Activated CD4-positive, alpha-beta memory T cell treated with anti-CD3 and anti-CD28 coated beads for 36 hours (primary cell): ENCODE data around the gene ATP2B2. TPM values are rescaled to one million over a fixed set of nuclear protein-coding genes. Genes with fewer than 3 reads are reported as not detected.

ENCODE experiments used
- CTCF ChIA-PET: fragments of 350-600 bp; sonication (Branson Sonifier 250); formaldehyde crosslinking; loops from one replicate; lab custom pipeline; 2021; ENCODE audit warnings: antibody characterized with exemption, inconsistent platforms; lab: Charles Lee
- POLR2A ChIA-PET: fragments of 350-600 bp; sonication (Branson Sonifier 250); formaldehyde crosslinking; loops from one replicate; lab custom pipeline; 2021; ENCODE audit warnings: antibody characterized with exemption; lab: Charles Lee
- DNase-seq: peaks from one replicate; pipeline ENCODE4 v3.0.0-alpha.2; 2020
- H3K27ac Mint-ChIP-seq: one replicate; pipeline ENCODE4 v1.8.0; 2021; ENCODE audit warnings: mixed read lengths
- H3K27me3 Mint-ChIP-seq: one replicate; pipeline ENCODE4 v1.8.0; 2021; ENCODE audit warnings: mixed read lengths
- H3K36me3 Mint-ChIP-seq: one replicate; pipeline ENCODE4 v1.8.0; 2021; ENCODE audit warnings: mixed read lengths
- H3K4me1 Mint-ChIP-seq: one replicate; pipeline ENCODE4 v1.8.0; 2021; ENCODE audit warnings: low read depth, mixed read lengths
- H3K4me3 Mint-ChIP-seq: one replicate; pipeline ENCODE4 v1.8.0; 2021; ENCODE audit warnings: mild to moderate bottlenecking, mixed read lengths
- H3K9me3 Mint-ChIP-seq: one replicate; pipeline ENCODE4 v1.8.0; 2021; ENCODE audit warnings: mixed read lengths
- intact Hi-C: fragments of 100-400 bp; cut with micrococcal nuclease; formaldehyde crosslinking; loops from one replicate; pipeline ENCODE4 v1.15.1; 2023
- total RNA-seq, 2 experiments: library from RNA; stranded (reverse); gene quantifications; one replicate each; pipeline ENCODE4 v1.2.3, GENCODE V29; 2021

ATP2B2 gene
- total RNA-seq, 2 experiments from 2014 or later = 0.05 TPM; not detected in 1

GRCh38 chr3:10483686-10484345 is 21.6 kb downstream of the ATP2B2 start:
- no peaks in the 10 kb centered on the region for H3K4me1 Mint-ChIP-seq
- CTCF ChIA-PET = no interaction called here
- H3K36me3 Mint-ChIP-seq = no peaks in the 10 kb centered on the region
- H3K27me3 Mint-ChIP-seq = no peaks in the 10 kb centered on the region
- intact Hi-C loops = no loop called here
- H3K27ac Mint-ChIP-seq = no peak overlapping the region
- no peak for DNase-seq
- POLR2A ChIA-PET = no interaction called here
- no peak overlapping the region for H3K4me3 Mint-ChIP-seq
- H3K9me3 Mint-ChIP-seq = peaks cover under 1% of the 10 kb centered on the region

GRCh38 chr3:10483364-10483675 is 22.1 kb downstream of the ATP2B2 start:
- peaks cover 6% of the 10 kb centered on the region for H3K9me3 Mint-ChIP-seq
- CTCF ChIA-PET = no interaction called here

GRCh38 chr3:10482631-10483363 is 22.6 kb downstream of the ATP2B2 start:
- Mint-ChIP-seq H3K27ac (no peak overlapping the region), H3K4me1 (no peaks in the 10 kb centered on the region), H3K9me3 (peaks cover 7% of the 10 kb centered on the region), H3K27me3 (no peaks in the 10 kb centered on the region), H3K4me3 (no peak overlapping the region), H3K36me3 (no peaks in the 10 kb centered on the region)
- ChIA-PET POLR2A (no interaction called here), CTCF (no interaction called here)
- no peak for DNase-seq
- intact Hi-C loops = no loop called here

More at GRCh38 chr3:10483364-10483675, 22.1 kb downstream of the ATP2B2 start:
- POLR2A ChIA-PET = no interaction called here
- Mint-ChIP-seq H3K27me3 (no peaks in the 10 kb centered on the region), H3K4me1 (no peaks in the 10 kb centered on the region), H3K36me3 (no peaks in the 10 kb centered on the region), H3K4me3 (no peak overlapping the region), H3K27ac (no peak overlapping the region)
- no peak for DNase-seq
- intact Hi-C loops = no loop called here

- DNase-seq = no peak
- Mint-ChIP-seq H3K4me1 (no peaks in the 10 kb centered on the region), H3K36me3 (no peaks in the 10 kb centered on the region), H3K27ac (no peak overlapping the region), H3K4me3 (no peak overlapping the region), H3K9me3 (peaks cover 7% of the 10 kb centered on the region), H3K27me3 (no peaks in the 10 kb centered on the region)
- POLR2A ChIA-PET = no interaction called here
- CTCF ChIA-PET = no interaction called here
- intact Hi-C loops = no loop called here
Measured at GRCh38 chr3:10480871-10481378, 24.5 kb downstream of the ATP2B2 start.

GRCh38 chr3:10479311-10479710 is 26.1 kb downstream of the ATP2B2 start:
- intact Hi-C loops = no loop called here
- H3K27ac Mint-ChIP-seq = no peak overlapping the region

DNA sequence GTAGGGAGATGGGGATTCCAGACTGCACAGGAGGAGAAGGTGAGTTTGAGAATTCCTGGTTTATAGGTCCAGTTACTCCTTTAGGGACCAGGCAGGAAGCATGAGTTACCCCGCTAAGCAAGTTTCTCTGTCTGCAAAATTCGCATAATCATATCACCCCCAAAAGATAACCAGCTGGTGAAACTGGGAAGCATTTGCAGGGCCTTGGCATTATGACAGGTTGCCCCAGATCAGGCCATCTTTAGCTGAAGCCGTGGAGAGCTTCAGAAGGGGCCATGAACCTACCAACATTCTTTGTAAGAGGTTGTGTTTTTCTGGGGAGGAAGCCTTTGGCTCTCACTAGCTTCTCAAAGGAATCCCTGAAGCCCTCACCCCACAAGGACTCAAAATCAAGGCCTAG is 29.4 kb downstream of the ATP2B2 start:
- H3K27ac Mint-ChIP-seq = no peak overlapping the region
- no peaks in the 10 kb centered on the region for H3K36me3 Mint-ChIP-seq
- ChIA-PET POLR2A (no interaction called here), CTCF (interaction anchor here (1.6 kb wide), 1 partner anchor 263 kb away, joined by 6 read pairs; no protein-coding TSS in a partner anchor)
- peaks cover 5% of the 10 kb centered on the region for H3K4me1 Mint-ChIP-seq
- intact Hi-C loops = no loop called here
- no peak for DNase-seq
- peaks cover 3% of the 10 kb centered on the region for H3K27me3 Mint-ChIP-seq
- H3K4me3 Mint-ChIP-seq = no peak overlapping the region
- peaks cover 7% of the 10 kb centered on the region for H3K9me3 Mint-ChIP-seq

More at GRCh38 chr3:10479311-10479710, 26.1 kb downstream of the ATP2B2 start:
- H3K4me3 Mint-ChIP-seq = no peak overlapping the region
- H3K9me3 Mint-ChIP-seq = peaks cover 7% of the 10 kb centered on the region
- ChIA-PET CTCF (no interaction called here), POLR2A (no interaction called here)
- no peaks in the 10 kb centered on the region for H3K4me1 Mint-ChIP-seq
- no peaks in the 10 kb centered on the region for H3K27me3 Mint-ChIP-seq
- no peak for DNase-seq
- no peaks in the 10 kb centered on the region for H3K36me3 Mint-ChIP-seq

GRCh38 chr3:10474847-10475246 is 30.5 kb downstream of the ATP2B2 start:
- H3K4me3 Mint-ChIP-seq = no peak overlapping the region
- no peaks in the 10 kb centered on the region for H3K36me3 Mint-ChIP-seq
- intact Hi-C loops = no loop called here
- H3K9me3 Mint-ChIP-seq = peaks cover 7% of the 10 kb centered on the region
- ChIA-PET CTCF (interaction anchor here (1.0 kb wide), 1 partner anchor 27 kb away, joined by 3 read pairs; no protein-coding TSS in a partner anchor), POLR2A (no interaction called here)
- peaks cover 5% of the 10 kb centered on the region for H3K4me1 Mint-ChIP-seq
- DNase-seq = no peak
- H3K27me3 Mint-ChIP-seq = peaks cover 7% of the 10 kb centered on the region
- no peak overlapping the region for H3K27ac Mint-ChIP-seq

DNA sequence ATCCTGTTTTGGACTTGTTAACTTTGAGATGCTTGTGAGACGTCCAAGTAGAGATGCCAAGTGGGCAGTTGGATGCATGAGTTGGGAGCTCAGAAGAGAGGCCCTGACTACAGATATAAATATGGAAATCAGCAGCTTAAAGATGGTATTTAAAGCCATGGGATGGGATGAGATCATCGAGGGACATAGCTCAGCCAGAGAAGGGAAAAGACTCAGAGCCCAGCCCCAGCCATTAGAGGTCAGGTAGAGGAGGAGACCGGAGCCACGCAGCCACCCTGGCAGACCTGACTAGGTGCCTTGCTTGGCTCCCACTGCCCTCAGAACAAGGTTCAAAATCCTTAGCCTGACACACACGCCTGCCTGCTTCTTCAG is 31.1 kb downstream of the ATP2B2 start:
- peaks cover 5% of the 10 kb centered on the region for H3K4me1 Mint-ChIP-seq
- POLR2A ChIA-PET = no interaction called here
- peaks cover 7% of the 10 kb centered on the region for H3K9me3 Mint-ChIP-seq
- no peaks in the 10 kb centered on the region for H3K36me3 Mint-ChIP-seq
- intact Hi-C loops = no loop called here
- CTCF ChIA-PET = interaction anchor here (0.6 to 1.0 kb wide), 2 partner anchors 27 to 309 kb away, joined by 3 read pairs; no protein-coding TSS in a partner anchor
- peaks cover 7% of the 10 kb centered on the region for H3K27me3 Mint-ChIP-seq
- no peak overlapping the region for H3K27ac Mint-ChIP-seq
- H3K4me3 Mint-ChIP-seq = no peak overlapping the region
- no peak for DNase-seq

DNA sequence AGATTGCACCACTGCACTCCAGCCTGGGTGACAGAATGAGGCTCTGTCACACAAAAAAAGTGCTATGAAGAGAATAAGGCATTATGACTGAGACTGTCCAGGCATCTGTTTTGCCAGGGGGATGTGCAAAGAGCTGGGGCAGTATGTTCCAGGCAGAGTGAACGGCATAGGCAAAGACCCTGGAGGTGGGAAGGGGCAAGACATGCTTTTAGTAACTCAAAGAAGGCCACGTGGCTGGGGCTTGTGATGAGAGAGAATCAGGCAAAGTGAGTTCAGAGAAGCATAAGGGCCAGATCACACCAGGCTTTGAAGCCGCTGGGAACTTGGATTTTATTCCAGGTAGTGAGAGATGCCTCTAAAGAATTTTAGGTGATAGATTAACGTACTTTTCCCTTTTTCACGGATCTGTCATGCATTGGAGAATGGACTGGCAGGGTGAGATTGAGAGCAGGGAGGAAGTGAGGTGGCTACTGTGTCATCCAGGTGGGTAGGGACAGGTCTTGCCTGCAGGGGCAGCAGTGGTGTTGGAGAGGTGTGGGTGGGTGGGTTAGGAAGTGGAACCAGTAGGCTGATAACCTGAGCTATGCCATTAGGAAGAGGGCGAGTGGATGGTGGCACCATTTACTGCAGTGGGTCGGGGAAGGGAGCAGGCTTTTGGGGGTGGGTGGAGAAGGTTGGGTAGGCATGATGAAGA is 31.7 kb downstream of the ATP2B2 start:
- POLR2A ChIA-PET = no interaction called here
- CTCF ChIA-PET = interaction anchor here (0.6 to 1.0 kb wide), 2 partner anchors 26 to 309 kb away, joined by 3 read pairs; no protein-coding TSS in a partner anchor
- no peaks in the 10 kb centered on the region for H3K36me3 Mint-ChIP-seq
- H3K9me3 Mint-ChIP-seq = peaks cover 6% of the 10 kb centered on the region
- no peak for DNase-seq
- peaks cover 5% of the 10 kb centered on the region for H3K4me1 Mint-ChIP-seq
- peaks cover 7% of the 10 kb centered on the region for H3K27me3 Mint-ChIP-seq
- no peak overlapping the region for H3K27ac Mint-ChIP-seq
- intact Hi-C loops = no loop called here
- H3K4me3 Mint-ChIP-seq = no peak overlapping the region

DNA sequence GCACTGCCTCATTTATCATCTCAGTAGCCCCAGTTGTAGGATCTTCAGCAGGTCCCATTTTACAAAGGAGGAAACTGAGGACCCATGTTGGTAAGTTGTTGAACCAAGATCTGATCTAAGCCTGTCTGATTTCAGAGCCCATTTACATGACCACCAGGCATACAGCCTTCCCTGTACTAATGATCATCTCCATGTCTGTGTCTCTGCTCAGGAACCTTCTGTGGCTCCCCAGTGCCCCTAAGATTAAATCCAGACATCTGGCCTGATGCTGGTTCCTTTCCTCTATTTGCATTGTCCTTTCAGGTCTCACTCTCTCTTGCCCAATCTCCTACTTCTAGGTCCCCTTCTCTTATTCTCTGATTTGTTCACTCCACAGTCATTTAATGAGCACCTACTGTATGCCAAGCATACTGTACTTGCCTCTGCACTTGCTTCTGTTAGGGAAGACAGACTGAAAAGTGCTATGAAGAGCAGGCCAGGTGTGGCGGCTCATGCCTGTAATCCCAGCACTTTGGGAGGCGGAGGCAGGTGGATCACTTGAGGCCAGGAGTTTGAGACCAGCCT is 32.4 kb downstream of the ATP2B2 start:
- no peak overlapping the region for H3K4me3 Mint-ChIP-seq
- no peak overlapping the region for H3K27ac Mint-ChIP-seq
- no peaks in the 10 kb centered on the region for H3K36me3 Mint-ChIP-seq
- intact Hi-C loops = no loop called here
- peaks cover 7% of the 10 kb centered on the region for H3K27me3 Mint-ChIP-seq
- POLR2A ChIA-PET = no interaction called here
- H3K4me1 Mint-ChIP-seq = peaks cover 5% of the 10 kb centered on the region
- DNase-seq = no peak
- no peaks in the 10 kb centered on the region for H3K9me3 Mint-ChIP-seq
- CTCF ChIA-PET = no interaction called here

DNA sequence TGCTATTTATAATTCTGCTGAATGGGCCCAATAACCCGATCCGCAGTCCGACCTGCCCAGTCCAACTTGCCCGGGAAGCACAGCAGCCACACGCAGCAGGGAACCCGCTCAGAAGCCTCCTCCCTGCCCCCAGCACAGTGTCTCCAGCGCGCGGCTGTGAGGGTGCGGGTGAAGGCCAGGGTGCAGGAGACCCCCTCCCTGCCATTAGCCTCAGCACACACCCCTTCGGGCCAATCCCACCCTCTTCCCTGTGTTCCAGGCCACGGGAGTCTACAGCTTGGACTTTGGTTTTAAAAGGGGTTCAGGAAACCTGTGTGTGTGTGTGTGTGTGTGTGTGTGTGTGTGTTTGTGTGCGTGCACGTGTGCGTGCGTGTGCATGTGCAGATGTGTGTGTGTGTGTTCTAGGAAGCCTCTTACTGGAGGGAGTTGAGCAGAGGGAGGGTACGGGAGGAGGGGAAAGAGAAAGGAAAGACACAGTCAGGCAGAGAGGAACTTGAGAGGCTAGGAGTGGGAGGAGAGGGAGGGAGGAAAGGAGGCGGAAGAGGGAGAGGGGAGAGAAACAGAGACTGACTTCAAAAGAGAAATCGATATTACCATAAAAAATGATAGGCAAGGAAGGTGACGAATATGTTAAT is 34.2 kb downstream of the ATP2B2 start:
- H3K9me3 Mint-ChIP-seq = no peaks in the 10 kb centered on the region
- no peak for DNase-seq
- peaks cover 7% of the 10 kb centered on the region for H3K27me3 Mint-ChIP-seq
- no peaks in the 10 kb centered on the region for H3K36me3 Mint-ChIP-seq
- POLR2A ChIA-PET = no interaction called here
- CTCF ChIA-PET = no interaction called here
- intact Hi-C loops = no loop called here
- H3K27ac Mint-ChIP-seq = no peak overlapping the region
- H3K4me1 Mint-ChIP-seq = peaks cover 5% of the 10 kb centered on the region
- no peak overlapping the region for H3K4me3 Mint-ChIP-seq
